Gastrocnemius medialis (tissue), 4 donors: ENCODE data around the gene EIF3M. TPM values are rescaled to one million over a fixed set of nuclear protein-coding genes. Genes with fewer than 3 reads are reported as not detected.

ENCODE experiments used
- ATAC-seq, 2 donors: fragments of 150-250 bp; one replicate each; pipeline ENCODE4 v1.9.1; 2016
- DNase-seq, 2 donors: peaks; one replicate each; pipeline ENCODE4 v3.0.0-alpha.2; 2019
- H3K27ac ChIP-seq, 4 donors: fragments of 200-600 bp; sonication (generic); 1 replicate in 1 of 4; 2 replicates in 3 of 4; pipeline ENCODE4 v1.5.1; 2016 to 2018; ENCODE audit warnings: mild to moderate bottlenecking in 2 of 4, moderate library complexity in 1 of 4
- H3K27me3 ChIP-seq, 3 donors: fragments of 200-600 bp; sonication (generic) in 2 of 3; 1 replicate in 1 of 3; 2 replicates in 2 of 3; pipeline versions ENCODE4 v1.5.1 to v1.6.0; 2016 to 2019; ENCODE audit warnings: mild to moderate bottlenecking in 1 of 3, moderate library complexity in 1 of 3
- H3K36me3 ChIP-seq, 2 donors: fragments of 200-600 bp; sonication (generic) in 1 of 2; one replicate each; pipeline ENCODE4 v1.5.1; 2017 to 2018
- H3K4me1 ChIP-seq, 2 donors: fragments of 200-600 bp; sonication (generic) in 1 of 2; one replicate each; pipeline ENCODE4 v1.5.1; 2016 to 2017; ENCODE audit warnings: mild to moderate bottlenecking in 2 of 2
- H3K4me3 ChIP-seq, 4 donors: fragments of 200-600 bp; sonication (generic) in 3 of 4; 1 replicate in 1 of 4; 2 replicates in 3 of 4; pipeline ENCODE4 v1.5.1; 2016 to 2019; ENCODE audit warnings: mild to moderate bottlenecking in 2 of 4
- H3K9me3 ChIP-seq, 3 donors: fragments of 200-600 bp; sonication (generic) in 2 of 3; 1 replicate in 1 of 3; 2 replicates in 2 of 3; pipeline ENCODE4 v1.5.1; 2016 to 2019
- POLR2A ChIP-seq, 2 donors: fragments of 450-650 bp; IDR thresholded peaks; one replicate each; pipeline ENCODE4 v1.6.1; 2017; ENCODE audit warnings: antibody characterized with exemption in 2 of 2, mild to moderate bottlenecking in 2 of 2, moderate library complexity in 2 of 2
- in situ Hi-C, 4 donors: fragments of 200-750 bp; cut with MboI; loops; one replicate each; pipeline versions ENCODE4 v1.15.0 to v1.8.0; 2017; ENCODE audit warnings: low sequenced_read_pairs in 4 of 4
- intact Hi-C: fragments of 100-400 bp; cut with DNase I; formaldehyde crosslinking; loops from one replicate; pipeline ENCODE4 v1.15.1; 2023; ENCODE audit warnings: low total_unique reads
- total RNA-seq, 4 donors: library from RNA; depleted of rRNA; stranded (reverse); fragments of >200 nt; gene quantifications; one replicate each; pipeline versions ENCODE4 v1.1.0 to v1.2.3, GENCODE V29; 2016
- TF ChIP-seq, protein P1 (sequence below), 5 experiments: fragments of 450-650 bp in 3 of 5; fragments of 200-600 bp in 2 of 5; sonication (generic) in 2 of 5; IDR thresholded peaks in 4 of 5; conservative IDR thresholded peaks in 1 of 5; 1 replicate in 4 of 5; 2 replicates in 1 of 5; pipeline ENCODE4 v1.5.1; 2016 to 2019; ENCODE audit warnings: antibody characterized with exemption in 5 of 5, mild to moderate bottlenecking in 3 of 5, moderate library complexity in 3 of 5

EIF3M gene
- total RNA-seq, 4 donors from 2014 or later = 335 to 393 (median 355) TPM

DNA sequence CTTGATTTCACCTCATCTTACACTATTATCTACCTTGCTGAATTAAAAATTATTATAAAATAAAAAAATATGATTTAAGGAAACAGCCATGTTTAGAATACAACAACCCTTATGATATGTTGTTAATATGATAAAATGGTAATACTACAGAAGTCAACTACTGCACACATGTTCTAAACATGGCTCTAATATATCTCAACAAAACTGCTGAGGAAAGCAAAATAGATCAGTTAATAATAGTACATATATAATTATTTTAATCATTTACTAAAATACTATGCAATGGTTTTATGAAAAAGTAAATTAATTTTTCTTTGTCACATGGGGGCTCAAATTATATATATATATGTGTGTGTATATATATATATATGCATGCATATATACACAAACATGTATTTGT lies 57.7 kb downstream of the EIF3M start:
- TF ChIP-seq, protein P1, sequence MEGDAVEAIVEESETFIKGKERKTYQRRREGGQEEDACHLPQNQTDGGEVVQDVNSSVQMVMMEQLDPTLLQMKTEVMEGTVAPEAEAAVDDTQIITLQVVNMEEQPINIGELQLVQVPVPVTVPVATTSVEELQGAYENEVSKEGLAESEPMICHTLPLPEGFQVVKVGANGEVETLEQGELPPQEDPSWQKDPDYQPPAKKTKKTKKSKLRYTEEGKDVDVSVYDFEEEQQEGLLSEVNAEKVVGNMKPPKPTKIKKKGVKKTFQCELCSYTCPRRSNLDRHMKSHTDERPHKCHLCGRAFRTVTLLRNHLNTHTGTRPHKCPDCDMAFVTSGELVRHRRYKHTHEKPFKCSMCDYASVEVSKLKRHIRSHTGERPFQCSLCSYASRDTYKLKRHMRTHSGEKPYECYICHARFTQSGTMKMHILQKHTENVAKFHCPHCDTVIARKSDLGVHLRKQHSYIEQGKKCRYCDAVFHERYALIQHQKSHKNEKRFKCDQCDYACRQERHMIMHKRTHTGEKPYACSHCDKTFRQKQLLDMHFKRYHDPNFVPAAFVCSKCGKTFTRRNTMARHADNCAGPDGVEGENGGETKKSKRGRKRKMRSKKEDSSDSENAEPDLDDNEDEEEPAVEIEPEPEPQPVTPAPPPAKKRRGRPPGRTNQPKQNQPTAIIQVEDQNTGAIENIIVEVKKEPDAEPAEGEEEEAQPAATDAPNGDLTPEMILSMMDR (IDR thresholded peaks at IDR 0.05 in 4 of 5, conservative IDR thresholded peaks at IDR 0.05 in 1 of 5) = no peak
- no peak for TF ChIP-seq POLR2A (IDR thresholded peaks at IDR 0.05)
- Histone ChIP-seq H3K4me3 (no peak overlapping the region), H3K36me3 (no peaks in the 10 kb centered on the region), H3K27me3 (no peaks in the 10 kb centered on the region), H3K27ac (no peak overlapping the region), H3K4me1 (no peaks in the 10 kb centered on the region), H3K9me3 (no peaks in the 10 kb centered on the region)
- ATAC-seq (no peak), DNase-seq (no peak)
- intact Hi-C loops = no loop called here
- in situ Hi-C loops = no loop called here

DNA sequence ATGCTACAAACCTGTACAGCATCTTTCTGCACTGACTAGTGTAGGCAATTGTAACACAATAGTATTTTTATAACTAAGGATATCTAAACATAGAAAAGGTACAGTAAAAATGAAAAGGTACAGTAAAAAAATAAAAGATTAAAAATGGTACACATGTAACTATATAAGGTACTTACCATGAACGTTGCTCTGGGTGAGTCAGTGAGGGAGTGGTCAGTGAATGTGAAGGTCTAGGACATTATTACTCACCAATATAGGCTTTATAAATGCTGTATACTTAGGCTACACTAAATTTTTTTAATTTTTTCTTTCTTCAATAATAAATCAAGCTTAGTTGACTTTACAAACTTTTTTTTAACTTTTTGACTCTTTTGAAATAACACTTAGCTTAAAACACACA lies 59.9 kb downstream of the EIF3M start:
- no peak overlapping the region for H3K4me3 ChIP-seq
- in situ Hi-C loops = no loop called here
- ATAC-seq = no peak

More for the DNA sequence above, 59.9 kb downstream of the EIF3M start:
- no peaks in the 10 kb centered on the region for H3K36me3 ChIP-seq
- no peaks in the 10 kb centered on the region for H3K4me1 ChIP-seq
- H3K27me3 ChIP-seq = no peaks in the 10 kb centered on the region
- H3K9me3 ChIP-seq = no peaks in the 10 kb centered on the region
- no peak overlapping the region for H3K27ac ChIP-seq
- intact Hi-C loops = no loop called here
- TF ChIP-seq POLR2A (IDR thresholded peaks at IDR 0.05) = no peak
- DNase-seq = no peak

Other genes with a start within 250 kb of the EIF3M start
- not detected for gene WT1, start 148.3 kb upstream of the EIF3M start, total RNA-seq
- not detected for gene CCDC73, start 210.8 kb downstream of the EIF3M start, total RNA-seq
- 1 to 10 TPM in 1 of 4 donors, under 1 TPM in 3; 0.46 to 1.8 (median 0.75) TPM for gene PRRG4, start 246.1 kb downstream of the EIF3M start, total RNA-seq